ENCODE results near the gene GPRC5C.

The GPRC5C gene

GRCh38 chr17:74427048-74427762 is 4.7 kb upstream of the GPRC5C start:
- no peak overlapping the region for H3K23ac ChIP-seq (ENCODE audit: low read length)
- H3K4me3 ChIP-seq (ENCODE audit: low read length), result no peak overlapping the region
- no peak overlapping the region for H3K27ac ChIP-seq (ENCODE audit: low read depth, low read length)
- no peak overlapping the region for H2BK5ac ChIP-seq (ENCODE audit: low read length)
- H2BK15ac ChIP-seq (replicated peaks; ENCODE audit: low read depth), result no peak overlapping the region
- H3K79me1 ChIP-seq (ENCODE audit: low read length), result no peaks in the 10 kb centered on the region
- H3K36me3 ChIP-seq (ENCODE audit: control insufficient read depth, insufficient read depth, low read length), result no peaks in the 10 kb centered on the region
- no peak overlapping the region for H3K4me2 ChIP-seq (ENCODE audit: low read length)
- H3K9ac ChIP-seq (ENCODE audit: low read length), result peak overlapping the region; percentile 25
- no CpG with 5 or more reads among the region's 10 CpGs for WGBS (ENCODE audit: extremely low coverage, insufficient coverage, low lambda C conversion rate)
- no peak overlapping the region for H2BK120ac ChIP-seq (ENCODE audit: low read depth, low read length)
- peak; percentile 43 for DNase-seq
- no peak overlapping the region for H4K8ac ChIP-seq (ENCODE audit: low read depth, low read length)
- no peak overlapping the region for H2AK5ac ChIP-seq (ENCODE audit: low read length)
- H3K4ac ChIP-seq (ENCODE audit: low read depth, low read length), result no peak overlapping the region
- no peaks in the 10 kb centered on the region for H3K79me2 ChIP-seq (ENCODE audit: control insufficient read depth, insufficient read depth, low read length)
- H3K4me1 ChIP-seq (ENCODE audit: control insufficient read depth, low read depth, low read length), result peaks cover 7% of the 10 kb centered on the region
- peak overlapping the region; percentile 10 for H3K18ac ChIP-seq (ENCODE audit: low read length)
- H4K5ac ChIP-seq (ENCODE audit: low read length), result peak overlapping the region; percentile 66
- no peaks in the 10 kb centered on the region for H3K27me3 ChIP-seq (ENCODE audit: insufficient read depth, low read length, poor library complexity)
- peak overlapping the region; percentile 30 for H3K56ac ChIP-seq (ENCODE audit: low read length)

- Histone ChIP-seq H3K36me3 (ENCODE audit: control insufficient read depth, insufficient read depth, low read length) (no peaks in the 10 kb centered on the region), H3K27ac (ENCODE audit: low read depth, low read length) (no peak overlapping the region), H3K9ac (ENCODE audit: low read length) (no peak overlapping the region), H2BK15ac (replicated peaks; ENCODE audit: low read depth) (no peak overlapping the region), H4K8ac (ENCODE audit: low read depth, low read length) (no peak overlapping the region), H3K23ac (ENCODE audit: low read length) (no peak overlapping the region), H3K79me2 (ENCODE audit: control insufficient read depth, insufficient read depth, low read length) (no peaks in the 10 kb centered on the region), H2AK5ac (ENCODE audit: low read length) (no peak overlapping the region), H3K4me1 (ENCODE audit: control insufficient read depth, low read depth, low read length) (peaks cover 7% of the 10 kb centered on the region), H3K79me1 (ENCODE audit: low read length) (no peaks in the 10 kb centered on the region), H3K4me2 (ENCODE audit: low read length) (no peak overlapping the region), H4K5ac (ENCODE audit: low read length) (no peak overlapping the region), H2BK120ac (ENCODE audit: low read depth, low read length) (no peak overlapping the region), H3K27me3 (ENCODE audit: insufficient read depth, low read length, poor library complexity) (no peaks in the 10 kb centered on the region), H3K4me3 (ENCODE audit: low read length) (no peak overlapping the region), H3K56ac (ENCODE audit: low read length) (peak overlapping the region; percentile 52), H3K18ac (ENCODE audit: low read length) (no peak overlapping the region), H3K4ac (ENCODE audit: low read depth, low read length) (no peak overlapping the region), H2BK5ac (ENCODE audit: low read length) (no peak overlapping the region)
- WGBS (ENCODE audit: extremely low coverage, insufficient coverage, low lambda C conversion rate), result no CpG with 5 or more reads among the region's 6 CpGs
- DNase-seq, result no peak
These were observed 4.1 kb upstream of the GPRC5C start for GRCh38 chr17:74427763-74428153.

- no CpG with 5 or more reads among the region's 19 CpGs for WGBS (ENCODE audit: extremely low coverage, insufficient coverage, low lambda C conversion rate)
- H3K23ac ChIP-seq (ENCODE audit: low read length), result peak overlapping the region; percentile 83
- H2BK5ac ChIP-seq (ENCODE audit: low read length), result no peak overlapping the region
- no peak overlapping the region for H2AK5ac ChIP-seq (ENCODE audit: low read length)
- peaks cover 7% of the 10 kb centered on the region for H3K4me1 ChIP-seq (ENCODE audit: control insufficient read depth, low read depth, low read length)
- H3K56ac ChIP-seq (ENCODE audit: low read length), result peak overlapping the region; percentile 1
- H2BK120ac ChIP-seq (ENCODE audit: low read depth, low read length), result no peak overlapping the region
- H3K27ac ChIP-seq (ENCODE audit: low read depth, low read length), result peak overlapping the region; percentile 80
- H3K4me2 ChIP-seq (ENCODE audit: low read length), result peak overlapping the region; percentile 95
- no peak overlapping the region for H3K18ac ChIP-seq (ENCODE audit: low read length)
- H3K79me2 ChIP-seq (ENCODE audit: control insufficient read depth, insufficient read depth, low read length), result no peaks in the 10 kb centered on the region
- H3K4ac ChIP-seq (ENCODE audit: low read depth, low read length), result no peak overlapping the region
- DNase-seq, result peak; percentile 34
- no peak overlapping the region for H4K8ac ChIP-seq (ENCODE audit: low read depth, low read length)
- peak overlapping the region; percentile 62 for H3K9ac ChIP-seq (ENCODE audit: low read length)
- H3K27me3 ChIP-seq (ENCODE audit: insufficient read depth, low read length, poor library complexity), result no peaks in the 10 kb centered on the region
- no peak overlapping the region for H2BK15ac ChIP-seq (replicated peaks; ENCODE audit: low read depth)
- H3K4me3 ChIP-seq (ENCODE audit: low read length), result no peak overlapping the region
- no peaks in the 10 kb centered on the region for H3K79me1 ChIP-seq (ENCODE audit: low read length)
- H3K36me3 ChIP-seq (ENCODE audit: control insufficient read depth, insufficient read depth, low read length), result no peaks in the 10 kb centered on the region
- H4K5ac ChIP-seq (ENCODE audit: low read length), result no peak overlapping the region
These were observed 2.1 kb upstream of the GPRC5C start for GRCh38 chr17:74429604-74430384.

DNA sequence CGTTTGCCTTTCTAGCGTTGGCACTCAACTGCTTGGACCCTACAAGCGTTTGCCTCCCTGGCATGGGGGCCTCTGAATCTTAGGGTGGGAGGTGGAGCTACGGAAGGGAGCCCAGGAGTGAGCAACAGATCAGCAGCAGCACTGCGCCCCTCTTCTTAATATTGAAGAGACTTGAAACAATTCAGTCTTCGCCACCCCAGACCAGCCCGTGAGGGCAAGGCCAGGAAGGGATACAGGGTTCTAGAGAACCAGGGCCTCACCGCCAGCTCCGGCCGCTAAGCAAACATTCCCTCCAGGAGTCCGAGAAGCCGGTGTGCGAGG is 1.5 kb upstream of the GPRC5C start:
- H3K23ac ChIP-seq (ENCODE audit: low read length), result no peak overlapping the region
- no peak overlapping the region for H4K5ac ChIP-seq (ENCODE audit: low read length)
- H3K79me2 ChIP-seq (ENCODE audit: control insufficient read depth, insufficient read depth, low read length), result no peaks in the 10 kb centered on the region
- no peak overlapping the region for H2AK5ac ChIP-seq (ENCODE audit: low read length)
- H3K9ac ChIP-seq (ENCODE audit: low read length), result peak overlapping the region; percentile 62
- no peak overlapping the region for H3K4me3 ChIP-seq (ENCODE audit: low read length)
- H3K79me1 ChIP-seq (ENCODE audit: low read length), result no peaks in the 10 kb centered on the region
- H3K4me1 ChIP-seq (ENCODE audit: control insufficient read depth, low read depth, low read length), result peaks cover 7% of the 10 kb centered on the region
- no peak overlapping the region for H3K18ac ChIP-seq (ENCODE audit: low read length)
- H3K36me3 ChIP-seq (ENCODE audit: control insufficient read depth, insufficient read depth, low read length), result no peaks in the 10 kb centered on the region
- H3K27me3 ChIP-seq (ENCODE audit: insufficient read depth, low read length, poor library complexity), result no peaks in the 10 kb centered on the region
- no peak for DNase-seq
- H2BK5ac ChIP-seq (ENCODE audit: low read length), result no peak overlapping the region
- peak overlapping the region; percentile 95 for H3K4me2 ChIP-seq (ENCODE audit: low read length)
- no peak overlapping the region for H3K4ac ChIP-seq (ENCODE audit: low read depth, low read length)
- H2BK15ac ChIP-seq (replicated peaks; ENCODE audit: low read depth), result no peak overlapping the region
- whole genome bisulfite sequencing (ENCODE audit: extremely low coverage, insufficient coverage, low lambda C conversion rate), result no CpG with 5 or more reads among the region's 13 CpGs
- no peak overlapping the region for H4K8ac ChIP-seq (ENCODE audit: low read depth, low read length)
- peak overlapping the region; percentile 87 for H3K56ac ChIP-seq (ENCODE audit: low read length)
- peak overlapping the region; percentile 80 for H3K27ac ChIP-seq (ENCODE audit: low read depth, low read length)
- no peak overlapping the region for H2BK120ac ChIP-seq (ENCODE audit: low read depth, low read length)

DNA sequence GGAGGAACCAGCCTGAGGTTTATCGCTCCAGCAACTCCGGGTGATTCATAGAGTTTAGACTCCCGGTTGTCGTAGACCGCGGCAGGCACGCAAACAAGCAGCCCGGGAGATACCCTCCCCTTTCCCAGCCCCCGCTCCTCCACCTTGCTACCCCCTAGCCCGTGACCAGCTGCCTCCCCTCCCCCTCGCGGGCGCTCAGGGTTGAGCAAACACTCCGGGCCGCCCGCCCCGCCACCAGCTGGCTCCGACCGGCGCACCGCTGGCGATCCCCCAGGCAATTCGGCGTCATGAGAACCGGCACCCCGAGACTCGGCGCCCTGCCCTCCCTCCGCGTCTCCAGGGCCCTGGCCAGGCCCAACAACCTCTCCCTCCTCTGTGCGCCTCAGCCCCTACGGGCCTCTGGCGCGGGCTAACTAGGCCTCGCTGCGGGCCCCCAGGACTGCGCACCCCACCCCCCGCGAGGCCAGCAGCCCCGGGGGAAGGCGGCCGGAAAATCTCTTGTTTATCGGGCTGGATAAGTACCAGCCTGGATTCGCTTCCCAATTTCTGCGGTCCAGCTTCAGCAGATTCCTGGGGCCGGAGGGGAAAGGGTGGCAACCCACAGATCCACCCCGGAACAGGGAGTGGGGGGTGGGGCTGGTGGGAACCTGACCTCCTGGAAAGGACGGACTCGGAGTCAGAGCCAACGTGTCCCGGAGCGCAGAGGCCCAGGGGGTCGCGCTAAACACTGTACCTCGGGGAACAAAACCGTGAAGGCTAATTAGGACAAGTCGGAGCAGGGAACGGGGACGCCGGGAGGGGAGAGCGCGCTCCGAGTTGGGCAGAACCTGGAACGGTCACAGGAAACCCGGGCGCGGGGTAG is 951 bp upstream of the GPRC5C start:
- Histone ChIP-seq H3K36me3 (ENCODE audit: control insufficient read depth, insufficient read depth, low read length) (no peaks in the 10 kb centered on the region), H2BK5ac (ENCODE audit: low read length) (no peak overlapping the region), H3K79me2 (ENCODE audit: control insufficient read depth, insufficient read depth, low read length) (no peaks in the 10 kb centered on the region), H3K4me2 (ENCODE audit: low read length) (peak overlapping the region; percentile 95), H2BK15ac (replicated peaks; ENCODE audit: low read depth) (no peak overlapping the region), H4K5ac (ENCODE audit: low read length) (no peak overlapping the region), H3K9ac (ENCODE audit: low read length) (peak overlapping the region; percentile 62), H4K8ac (ENCODE audit: low read depth, low read length) (no peak overlapping the region), H3K4me1 (ENCODE audit: control insufficient read depth, low read depth, low read length) (peaks cover 7% of the 10 kb centered on the region), H3K18ac (ENCODE audit: low read length) (peak overlapping the region; percentile 43), H3K27ac (ENCODE audit: low read depth, low read length) (peak overlapping the region; percentile 80), H3K27me3 (ENCODE audit: insufficient read depth, low read length, poor library complexity) (no peaks in the 10 kb centered on the region), H3K4me3 (ENCODE audit: low read length) (peak overlapping the region; percentile 67), H2BK120ac (ENCODE audit: low read depth, low read length) (peak overlapping the region; percentile 19), H3K56ac (ENCODE audit: low read length) (peak overlapping the region; percentile 87), H3K79me1 (ENCODE audit: low read length) (no peaks in the 10 kb centered on the region), H3K4ac (ENCODE audit: low read depth, low read length) (no peak overlapping the region), H3K23ac (ENCODE audit: low read length) (no peak overlapping the region), H2AK5ac (ENCODE audit: low read length) (no peak overlapping the region)
- no CpG with 5 or more reads among the region's 67 CpGs for WGBS (ENCODE audit: extremely low coverage, insufficient coverage, low lambda C conversion rate)
- DNase-seq, result peak; percentile 74
